ENCODE results near the gene GLRX5.
"Not testable (repeated sequence)": the region's sequence is repeated elsewhere in the genome, so short reads cannot be mapped to it uniquely, and the experiment has no call there.

The GLRX5 gene

DNA sequence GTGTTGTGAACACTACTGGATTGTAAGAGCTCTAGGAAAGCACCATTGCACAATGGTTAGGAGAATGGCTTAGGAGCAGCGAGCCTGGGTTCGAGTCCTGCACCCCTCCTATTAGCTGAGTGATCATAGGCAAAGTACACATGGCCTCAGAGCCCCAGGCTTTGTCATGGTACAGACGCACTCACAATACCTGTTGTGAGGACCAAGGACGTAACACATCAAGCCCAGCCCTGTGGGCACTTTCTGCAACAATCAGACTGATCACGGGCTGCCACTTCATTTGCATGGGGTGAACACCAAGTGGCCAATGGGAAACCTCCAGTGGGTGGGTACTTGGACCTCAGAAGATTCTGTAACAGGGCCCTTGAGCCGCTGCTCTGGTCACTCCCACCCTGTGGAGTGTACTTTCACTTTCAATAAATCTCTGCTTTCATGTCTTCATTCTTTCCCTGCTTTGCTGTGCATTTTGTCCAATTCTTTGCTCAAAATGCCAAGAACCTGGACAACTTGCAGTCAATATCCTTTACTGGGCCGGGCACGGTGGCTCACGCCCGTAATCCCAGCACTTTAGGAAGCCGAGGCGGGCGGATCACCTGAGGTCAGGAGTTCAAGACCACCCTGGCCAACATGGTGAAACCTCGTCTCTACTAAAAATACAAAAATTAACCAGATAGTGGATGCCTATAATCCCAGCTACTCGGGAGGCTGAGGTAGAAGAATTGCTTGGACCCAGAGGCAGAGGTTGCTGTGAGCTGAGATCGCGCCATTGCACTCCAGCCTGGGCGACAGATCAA lies 28.2 kb downstream of the GLRX5 start:
- FAIRE-seq = no peak

DNA sequence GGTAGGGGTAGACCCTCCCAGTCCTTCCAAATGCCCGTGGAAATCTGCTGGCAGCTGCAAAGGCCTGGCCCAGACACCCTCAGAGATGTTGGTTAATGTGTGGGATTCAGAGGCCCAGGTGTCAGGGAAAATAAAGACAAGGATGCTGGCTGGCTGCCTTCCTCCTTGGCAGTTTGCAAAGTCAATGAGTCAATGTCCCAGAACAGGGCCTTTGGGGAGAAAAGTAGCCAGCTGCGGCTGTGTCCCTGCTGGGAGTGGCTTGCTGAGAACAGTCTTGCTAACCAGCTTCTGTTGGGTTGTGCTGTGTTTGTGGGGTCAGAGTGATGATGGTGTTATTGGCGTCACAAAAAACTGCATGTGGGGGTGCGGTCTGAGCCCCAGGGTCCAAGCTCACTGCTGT lies 29.2 kb downstream of the GLRX5 start:
- no peak for FAIRE-seq

DNA sequence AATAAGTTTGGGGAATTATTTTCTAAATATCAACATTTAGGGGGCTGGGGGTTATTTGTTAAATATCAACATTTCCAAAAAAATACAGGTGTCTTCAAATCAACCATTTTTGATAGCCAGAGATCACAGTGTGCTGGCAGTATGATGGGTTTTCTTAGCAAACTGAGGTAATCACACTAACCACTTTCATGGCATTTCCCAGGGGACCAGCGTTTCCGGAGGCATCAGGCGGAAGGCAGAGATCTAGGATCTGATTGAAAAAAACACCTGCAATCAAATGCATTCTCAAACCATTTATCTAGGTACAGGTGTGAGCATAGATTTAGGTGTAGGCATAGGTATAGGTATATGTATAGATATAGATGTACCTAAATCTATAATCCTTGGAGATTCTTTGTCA lies 34.6 kb downstream of the GLRX5 start:
- no peak for FAIRE-seq

DNA sequence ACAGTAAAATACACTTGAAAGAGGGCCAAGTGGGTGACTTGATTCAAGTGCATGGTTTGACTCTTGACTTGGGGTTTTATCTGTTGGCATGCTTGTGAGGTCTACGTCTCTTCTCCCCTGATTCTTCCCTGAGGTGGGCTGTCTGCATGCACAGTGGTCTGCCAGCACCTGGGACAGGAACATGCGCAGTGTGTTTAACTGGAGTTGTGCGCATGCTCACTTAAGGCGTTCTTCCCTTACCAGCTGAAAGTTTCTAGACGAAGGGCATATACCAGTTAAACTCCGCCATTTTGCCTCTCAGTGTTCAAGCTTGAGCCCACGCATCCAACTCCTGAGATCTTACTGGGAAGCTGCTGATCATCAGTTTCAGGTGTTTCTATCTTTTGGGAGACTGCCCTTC lies 38.5 kb downstream of the GLRX5 start:
- FAIRE-seq = no peak

DNA sequence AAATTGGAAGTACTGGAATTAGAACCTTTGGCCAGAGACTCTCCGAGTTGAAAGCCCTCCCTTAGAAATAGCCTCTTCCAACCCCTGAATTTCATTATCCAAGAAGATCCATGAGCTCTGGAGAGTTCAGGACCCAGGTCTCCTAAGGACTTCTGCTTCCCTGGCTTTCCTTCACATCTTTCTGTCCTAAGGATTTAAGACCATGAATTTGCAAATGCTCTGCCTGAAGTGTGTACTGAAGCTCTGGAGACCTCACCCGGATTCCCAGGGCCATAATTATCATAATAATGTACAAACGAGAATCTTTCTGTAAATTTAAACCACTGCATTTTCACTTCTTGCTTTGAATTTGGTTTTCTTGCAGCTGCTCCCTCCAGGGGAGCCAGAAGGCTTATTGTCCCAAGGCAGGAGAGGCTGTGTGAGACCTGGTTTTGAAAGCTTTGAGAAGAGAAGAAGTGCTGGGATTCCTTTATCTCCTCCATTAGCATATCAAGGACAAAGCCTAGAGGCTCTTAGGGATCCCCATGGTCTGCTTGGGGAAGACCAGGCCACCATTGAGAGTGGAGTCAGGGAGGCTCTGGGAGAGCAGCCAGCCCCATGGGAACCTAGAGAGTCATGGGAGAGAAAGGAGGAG lies 41.1 kb downstream of the GLRX5 start:
- no peak for FAIRE-seq

DNA sequence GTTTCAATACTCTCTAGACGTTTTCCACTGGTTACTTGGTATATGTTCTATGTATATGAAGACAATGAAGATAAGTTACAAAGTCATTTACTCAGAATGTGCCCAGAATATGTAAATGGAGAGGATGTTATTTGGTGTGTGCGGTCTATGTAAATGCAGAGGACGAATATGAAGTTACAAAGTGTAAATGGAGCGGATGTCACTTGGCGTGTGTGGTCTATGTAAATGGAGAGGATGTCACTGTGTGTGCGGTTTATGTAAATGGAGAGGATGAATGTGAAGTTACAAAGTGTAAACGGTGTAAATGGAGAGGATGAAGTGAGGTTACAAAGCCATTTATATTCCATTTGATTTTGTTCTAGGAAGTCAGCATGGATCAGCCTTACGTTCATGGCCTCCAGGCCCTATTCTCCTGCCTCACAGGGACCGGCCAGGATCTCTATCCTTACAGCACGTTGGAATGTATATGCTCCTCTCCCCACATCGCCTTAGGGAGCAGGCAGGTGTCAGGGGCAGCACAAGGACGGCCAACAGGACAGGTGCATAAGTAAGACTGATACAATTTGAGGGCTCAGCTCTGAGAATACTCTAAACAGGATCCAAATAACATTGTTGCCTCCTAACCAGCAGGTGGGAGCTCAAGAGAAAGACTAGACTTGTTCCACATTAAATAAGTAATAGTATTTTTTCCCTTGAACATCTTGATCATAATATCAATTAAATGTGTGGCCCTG lies 42.4 kb downstream of the GLRX5 start:
- no peak for FAIRE-seq

DNA sequence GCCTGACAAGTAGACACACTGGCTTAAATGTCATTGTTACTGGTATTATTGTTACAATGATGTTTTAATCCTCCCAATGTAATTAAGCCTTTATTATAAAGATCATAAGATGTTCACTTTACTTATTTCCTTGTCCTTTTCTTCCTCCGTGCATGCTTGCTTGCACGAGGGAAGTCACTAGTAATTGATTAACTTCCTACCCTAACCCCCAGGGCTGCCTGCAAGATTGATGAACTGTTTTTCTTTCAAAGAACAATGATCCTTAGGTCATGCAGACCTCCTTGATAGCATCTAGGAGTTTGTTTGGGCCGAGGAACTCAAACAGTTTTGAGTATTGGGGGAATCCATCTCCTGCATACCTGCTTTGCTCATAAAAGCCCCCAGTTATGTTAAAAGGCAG lies 43.0 kb downstream of the GLRX5 start:
- no peak for FAIRE-seq

DNA sequence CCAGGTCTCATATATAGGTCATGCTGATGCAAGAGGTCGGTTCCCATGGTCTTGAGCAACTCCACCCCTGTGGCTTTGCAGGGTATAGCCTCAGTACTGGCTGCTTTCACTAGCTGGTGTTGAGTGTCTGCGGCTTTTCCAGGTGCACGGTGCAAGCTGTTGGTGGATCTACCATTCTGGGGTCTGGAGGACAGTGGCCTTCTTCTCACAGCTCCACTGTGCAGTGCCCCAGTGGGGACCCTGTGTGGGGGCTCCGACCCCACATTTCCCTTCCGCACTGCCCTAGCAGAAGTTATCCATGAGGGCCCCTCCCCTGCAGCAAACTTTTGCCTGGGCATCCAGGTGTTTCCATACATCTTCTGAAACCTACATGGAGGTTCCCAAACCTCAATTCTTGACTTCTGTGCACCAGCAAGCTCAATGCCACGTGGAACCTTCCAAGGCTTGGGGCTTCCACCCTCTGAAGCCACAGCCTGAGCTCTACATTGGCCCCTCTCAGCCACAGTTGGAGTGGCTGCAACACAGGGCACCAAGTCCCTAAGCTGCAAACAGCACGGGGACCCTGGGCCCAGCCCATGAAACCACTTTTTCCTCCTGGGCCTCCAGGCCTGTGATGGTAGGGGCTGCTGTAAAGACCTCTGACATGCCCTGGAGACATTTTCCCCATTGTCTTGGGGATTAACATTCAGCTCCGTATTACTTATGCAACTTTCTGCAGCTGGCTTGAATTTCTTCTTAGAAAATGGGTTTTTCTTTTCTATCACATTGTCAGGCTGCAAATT lies 49.2 kb downstream of the GLRX5 start:
- not testable (repeated sequence) for FAIRE-seq

DNA sequence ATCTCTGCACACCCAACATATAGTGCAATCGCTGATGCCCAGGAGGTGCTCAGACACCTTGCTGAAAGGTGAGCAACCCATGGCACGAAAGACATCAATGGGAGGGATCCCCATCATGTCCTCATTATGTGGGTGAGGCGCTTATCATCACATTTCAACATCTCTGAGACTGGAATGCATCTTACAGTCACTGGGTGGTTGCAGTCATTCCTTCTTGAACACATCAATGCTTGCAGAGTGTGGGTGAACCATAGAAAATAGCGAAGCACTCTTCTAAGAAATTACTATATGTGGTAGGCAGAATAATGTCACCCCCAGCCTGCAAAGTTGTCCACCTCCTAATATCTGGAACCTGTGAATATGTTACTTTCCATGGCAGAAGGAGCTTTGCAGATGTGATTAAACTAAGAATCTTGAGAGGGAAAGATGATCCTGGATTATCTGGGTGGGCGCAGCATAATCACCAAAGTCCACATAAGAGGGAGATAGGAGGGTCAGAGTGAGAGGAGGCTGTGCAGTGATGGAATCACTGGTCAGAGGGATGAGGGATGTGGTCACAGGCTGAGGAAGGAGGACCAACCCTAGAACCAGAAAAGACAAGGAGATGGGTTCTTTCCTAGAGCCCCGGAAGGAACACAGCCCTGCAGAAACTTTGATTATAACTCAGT lies 51.2 kb downstream of the GLRX5 start:
- FAIRE-seq = no peak

DNA sequence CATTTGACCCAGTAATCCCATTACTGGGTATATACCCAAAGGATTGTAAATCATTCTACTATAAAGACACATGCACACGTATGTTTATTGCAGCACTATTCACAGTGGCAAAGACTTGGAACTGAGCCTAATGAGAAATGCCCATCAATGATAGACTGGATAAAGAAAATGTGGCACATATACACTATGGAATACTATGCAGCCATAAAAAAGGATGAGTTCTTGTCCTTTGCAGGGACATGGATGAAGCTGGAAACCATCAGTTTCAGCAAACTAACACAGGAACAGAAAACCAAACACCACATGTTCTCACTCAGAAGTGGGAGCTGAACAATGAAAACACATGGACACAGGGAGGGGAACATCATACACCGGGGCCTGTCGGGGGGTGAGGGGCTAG lies 56.3 kb downstream of the GLRX5 start:
- FAIRE-seq = not testable (repeated sequence)

Measured in islet of Langerhans (tissue), 1 donor.